Adrenal gland (tissue), 12 donors: ENCODE data around the gene MATK. TPM values are rescaled to one million over a fixed set of nuclear protein-coding genes. Genes with fewer than 3 reads are reported as not detected.

Source experiments
- DNase-seq, 7 donors: peaks; one replicate each; pipeline ENCODE4 v3.0.0-alpha.2; 2019 to 2020
- H3K27ac ChIP-seq, 5 donors: fragments of 200-600 bp; sonication (generic) in 4 of 5; 1 replicate in 3 of 5; 2 replicates in 2 of 5; pipeline versions ENCODE4 v1.5.1 to v1.8.0; 2016 to 2020; ENCODE audit warnings: mild to moderate bottlenecking in 1 of 5
- H3K27me3 ChIP-seq: fragments of 200-600 bp; 2 replicates; pipeline ENCODE4 v1.8.0; 2021
- H3K36me3 ChIP-seq, 2 donors: fragments of 200-600 bp; replicated peaks in 1 of 2; 1 replicate in 1 of 2; 2 replicates in 1 of 2; pipeline versions ENCODE4 v1.5.1 to v1.8.0; 2018 to 2022
- H3K4me1 ChIP-seq, 2 donors: fragments of 200-600 bp; replicated peaks in 1 of 2; 1 replicate in 1 of 2; 2 replicates in 1 of 2; pipeline versions ENCODE4 v1.5.1 to v1.8.0; 2018 to 2021
- H3K4me3 ChIP-seq, 4 donors: fragments of 200-600 bp; sonication (generic) in 3 of 4; one replicate each; pipeline ENCODE4 v1.5.1; 2016 to 2018
- H3K9me3 ChIP-seq, 3 donors: fragments of 200-600 bp; sonication (generic) in 1 of 3; replicated peaks in 1 of 3; 1 replicate in 2 of 3; 2 replicates in 1 of 3; pipeline versions ENCODE4 v1.5.1 to v1.8.0; 2016 to 2021
- CTCF ChIP-seq, 6 experiments: fragments of 450-650 bp in 4 of 6; fragments of 200-600 bp in 2 of 6; sonication (generic) in 1 of 6; IDR thresholded peaks; 1 replicate in 5 of 6; 2 replicates in 1 of 6; pipeline versions ENCODE4 v1.5.1 to v1.8.0; 2016 to 2021; ENCODE audit warnings: antibody characterized with exemption in 6 of 6, mild to moderate bottlenecking in 2 of 6, moderate library complexity in 1 of 6
- POLR2A ChIP-seq, 2 donors: fragments of 450-650 bp; IDR thresholded peaks; one replicate each; pipeline ENCODE4 v1.6.1; 2017; ENCODE audit warnings: antibody characterized with exemption in 2 of 2, mild to moderate bottlenecking in 2 of 2, moderate library complexity in 1 of 2
- WGBS, 4 donors: extraction: QIAGEN DNeasy Blood & Tissue Kit in 2 of 4; methylation state at CpG; one replicate each; pipeline versions ENCODE4 v1.1.5 to v1.1.7; 2013 to 2017; 5-methylcytosine and 5-hydroxymethylcytosine counted together
- intact Hi-C, 2 donors: fragments of 100-400 bp; cut with DNase I; formaldehyde crosslinking; loops; one replicate each; pipeline versions ENCODE4 v1.14.1 to v1.15.0; 2022 to 2023
- polyA plus RNA-seq, 3 donors: library from polyadenylated mRNA; stranded (reverse); fragments of 200-250 nt in 2 of 3; fragments of 350-450 nt in 1 of 3; fragmentation: Illumina TruSeq in 1 of 3; extraction: RNeasy Lipid Tissue Mini Kit (QIAGEN cat#74804) in 1 of 3; gene quantifications; one replicate each; pipeline ENCODE4 v1.2.3, GENCODE V29; 2013 to 2014
- total RNA-seq, 9 donors: library from RNA; depleted of rRNA in 4 of 9; stranded (reverse); fragments of >200 nt in 4 of 9; fragments of 120-200 nt in 1 of 9; fragmentation: NEBNext Ultra II Directional in 1 of 9; extraction: Animal tissue kit (Norgen Biotek cat#: 25700) in 1 of 9; gene quantifications; one replicate each; pipeline versions ENCODE4 v1.1.0 to v1.2.4, GENCODE V29; 2013 to 2023
- donor health status: healthy with polysubstance abuse.
- donor health status: Bipolar disorder and iron deficiency.
- donor health status: DM: yes; HTN: yes; CAD: no.
- donor health status: DM: no; HTN: no; CAD: no.
- donor health status: DM: no; HTN: no; CAD: no.
- donor health status: DM: yes; HTN: yes; CAD: no.

The MATK gene
- total and polyA plus RNA-seq, 12 donors, result 0.26 to 20.7 (median 1.4) TPM

GRCh38 chr19:3762501-3763459, 23.4 kb downstream of the MATK start, which contains the start of gene MRPL54:
TSS of gene MRPL54 (plus strand) at chr19:3762682. CDS start at chr19:3762701, 19 bp downstream.
- WGBS, 4 donors, result 3 to 6% (median 3%) methylated on average over 19 to 47 of the region's 47 CpGs
- H3K36me3 ChIP-seq, result peaks cover 0 to 34% of the 10 kb centered on the region in 2 donors
- peak within 1 kb of the TSS; percentile 43 to 98 (median 92) for H3K4me3 ChIP-seq
- TF ChIP-seq CTCF (IDR thresholded peaks at IDR 0.05) (no peak), POLR2A (IDR thresholded peaks at IDR 0.05) (peak; percentile 85 to 87)
- DNase-seq, result peak; percentile 99 to 100 (median 99)
- H3K4me1 ChIP-seq, result peaks cover 13 to 28% of the 10 kb centered on the region in 2 donors
- intact Hi-C loops, result no loop called here
- peak within 1 kb of the TSS; percentile 95 to 99 (median 99) for H3K27ac ChIP-seq
- H3K27me3 ChIP-seq, result no peaks in the 10 kb centered on the region
- H3K9me3 ChIP-seq, result no peaks in the 10 kb centered on the region

- WGBS, 4 donors, result 57 to 72% (median 63%) methylated on average over 1 of the region's 1 CpG
- no peaks in the 10 kb centered on the region for H3K9me3 ChIP-seq
- H3K36me3 ChIP-seq, result peaks cover 0 to 34% of the 10 kb centered on the region in 2 donors
- H3K4me3 ChIP-seq, result peak overlapping the region in 1 of 4 donors; percentile 97
- peak overlapping the region; percentile 95 to 99 (median 99) for H3K27ac ChIP-seq
- peaks cover 13 to 28% of the 10 kb centered on the region in 2 donors for H3K4me1 ChIP-seq
- intact Hi-C loops, result no loop called here
- DNase-seq, result no peak
- no peaks in the 10 kb centered on the region for H3K27me3 ChIP-seq
- no peak for TF ChIP-seq POLR2A (IDR thresholded peaks at IDR 0.05)
- no peak for TF ChIP-seq CTCF (IDR thresholded peaks at IDR 0.05)
Observed at GRCh38 chr19:3762130-3762473, 24.1 kb downstream of the MATK start.

- Histone ChIP-seq H3K9me3 (no peaks in the 10 kb centered on the region), H3K4me1 (peaks cover 13 to 28% of the 10 kb centered on the region in 2 donors), H3K27ac (peak within 1 kb of the TSS; percentile 95 to 99 (median 99)), H3K4me3 (peak within 1 kb of the TSS; percentile 43 to 98 (median 92)), H3K36me3 (peaks cover 0 to 29% of the 10 kb centered on the region in 2 donors), H3K27me3 (no peaks in the 10 kb centered on the region)
- TF ChIP-seq CTCF (IDR thresholded peaks at IDR 0.05) (peak; percentile 58 to 76 (median 68)), POLR2A (IDR thresholded peaks at IDR 0.05) (peak in 1 of 2 donors; percentile 65)
- WGBS, 4 donors, result 2 to 6% (median 4%) methylated on average over 24 to 45 of the region's 45 CpGs
- intact Hi-C loops, result no loop called here
- DNase-seq, result peak; percentile 91 to 96 (median 94)
Observed at GRCh38 chr19:3761382-3762129, 24.6 kb downstream of the MATK start, which contains the start of gene APBA3. TSS of gene APBA3 (minus strand) at chr19:3761692. CDS start at chr19:3760264, 1,428 bp downstream.
